T-helper 1 cell treated with Interleukin-12 subunit alpha and Interleukin-12 subunit beta and Interleukin-4 antibody, amounts not matched to agents 30 μg/mL and 1 μg/mL, for 36 hours (primary cell): ENCODE data around the gene NCOR1.

Experiments used
- H3K27ac Mint-ChIP-seq: one replicate; pipeline ENCODE4 v1.8.0; 2021; ENCODE audit warnings: mild to moderate bottlenecking, mixed read lengths
- H3K27me3 Mint-ChIP-seq: one replicate; pipeline ENCODE4 v1.8.0; 2021; ENCODE audit warnings: low read depth, mixed read lengths
- H3K36me3 Mint-ChIP-seq: one replicate; pipeline ENCODE4 v1.8.0; 2021; ENCODE audit warnings: low read depth, mixed read lengths
- H3K4me1 Mint-ChIP-seq: one replicate; pipeline ENCODE4 v1.8.0; 2021; ENCODE audit warnings: low read depth, mixed read lengths
- H3K4me3 Mint-ChIP-seq: one replicate; pipeline ENCODE4 v1.8.0; 2021; ENCODE audit warnings: mild to moderate bottlenecking, moderate library complexity, mixed read lengths
- H3K9me3 Mint-ChIP-seq: one replicate; pipeline ENCODE4 v1.8.0; 2021; ENCODE audit warnings: mixed read lengths

The NCOR1 gene

GRCh38 chr17:16108386-16108785, 106.9 kb downstream of the NCOR1 start:
- no peak overlapping the region for H3K4me3 Mint-ChIP-seq
- no peaks in the 10 kb centered on the region for H3K9me3 Mint-ChIP-seq
- no peak overlapping the region for H3K27ac Mint-ChIP-seq
- peaks cover 27% of the 10 kb centered on the region for H3K36me3 Mint-ChIP-seq
- no peaks in the 10 kb centered on the region for H3K27me3 Mint-ChIP-seq
- no peaks in the 10 kb centered on the region for H3K4me1 Mint-ChIP-seq

DNA sequence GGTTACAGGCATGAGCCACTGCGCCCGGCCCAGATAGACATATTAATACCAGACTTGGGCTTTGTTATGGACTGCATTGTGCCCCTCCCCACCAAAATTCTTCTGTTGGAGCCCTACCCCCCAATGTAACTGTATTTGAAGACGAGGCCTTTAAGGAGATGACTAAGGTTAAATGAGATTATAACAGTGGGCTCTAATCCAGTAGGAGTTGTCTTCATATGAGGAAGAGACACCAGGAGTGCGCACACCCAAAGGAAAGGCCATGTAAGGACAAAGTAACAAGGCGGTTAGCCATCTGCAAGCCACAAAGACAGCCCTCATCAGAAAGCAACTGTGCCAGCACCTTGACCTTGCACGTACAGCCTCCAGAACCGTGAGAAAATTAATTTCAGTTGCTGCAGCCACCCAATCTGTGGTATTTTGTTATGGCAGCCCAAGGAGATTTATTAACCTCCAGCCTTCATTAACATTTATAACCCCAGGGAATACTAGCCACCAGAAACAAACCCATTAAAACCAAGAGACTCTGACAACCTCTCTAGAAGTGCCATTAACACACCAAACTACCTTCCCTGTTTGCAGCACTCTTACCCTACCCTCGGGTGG, 108.1 kb downstream of the NCOR1 start:
- H3K36me3 Mint-ChIP-seq: peaks cover 25% of the 10 kb centered on the region

GRCh38 chr17:16106161-16106891, 109.0 kb downstream of the NCOR1 start:
- Mint-ChIP-seq H3K27me3 (no peaks in the 10 kb centered on the region), H3K9me3 (no peaks in the 10 kb centered on the region), H3K4me1 (no peaks in the 10 kb centered on the region), H3K27ac (no peak overlapping the region), H3K36me3 (peaks cover 25% of the 10 kb centered on the region), H3K4me3 (no peak overlapping the region)

More for the DNA sequence above, 108.1 kb downstream of the NCOR1 start:
- no peaks in the 10 kb centered on the region for H3K4me1 Mint-ChIP-seq
- no peak overlapping the region for H3K4me3 Mint-ChIP-seq
- no peaks in the 10 kb centered on the region for H3K27me3 Mint-ChIP-seq
- no peaks in the 10 kb centered on the region for H3K9me3 Mint-ChIP-seq
- no peak overlapping the region for H3K27ac Mint-ChIP-seq

DNA sequence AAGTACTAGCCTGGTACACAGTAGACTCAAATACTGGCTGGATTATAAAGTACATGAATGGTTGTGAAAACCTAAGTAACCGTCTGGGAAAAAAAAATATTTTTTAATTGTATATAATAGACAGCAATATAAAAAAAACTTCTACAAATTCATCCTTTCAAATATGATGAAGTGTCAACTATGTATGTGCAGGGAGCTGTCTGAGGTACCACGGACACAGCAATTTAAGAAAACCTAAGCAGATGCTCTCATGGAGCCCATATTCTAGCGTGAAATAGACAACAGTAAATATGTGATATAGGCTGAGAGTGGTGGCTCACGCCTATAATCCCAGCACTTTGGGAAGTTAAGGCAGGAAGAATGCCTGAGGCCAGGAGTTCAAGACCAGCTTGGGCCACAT, 111.1 kb downstream of the NCOR1 start:
- Mint-ChIP-seq H3K36me3 (peaks cover 28% of the 10 kb centered on the region), H3K4me1 (no peaks in the 10 kb centered on the region), H3K4me3 (no peak overlapping the region), H3K27ac (no peak overlapping the region), H3K9me3 (no peaks in the 10 kb centered on the region), H3K27me3 (no peaks in the 10 kb centered on the region)

- peaks cover 35% of the 10 kb centered on the region for H3K36me3 Mint-ChIP-seq
- no peaks in the 10 kb centered on the region for H3K9me3 Mint-ChIP-seq
Measured at GRCh38 chr17:16101440-16101839, 113.9 kb downstream of the NCOR1 start.

DNA sequence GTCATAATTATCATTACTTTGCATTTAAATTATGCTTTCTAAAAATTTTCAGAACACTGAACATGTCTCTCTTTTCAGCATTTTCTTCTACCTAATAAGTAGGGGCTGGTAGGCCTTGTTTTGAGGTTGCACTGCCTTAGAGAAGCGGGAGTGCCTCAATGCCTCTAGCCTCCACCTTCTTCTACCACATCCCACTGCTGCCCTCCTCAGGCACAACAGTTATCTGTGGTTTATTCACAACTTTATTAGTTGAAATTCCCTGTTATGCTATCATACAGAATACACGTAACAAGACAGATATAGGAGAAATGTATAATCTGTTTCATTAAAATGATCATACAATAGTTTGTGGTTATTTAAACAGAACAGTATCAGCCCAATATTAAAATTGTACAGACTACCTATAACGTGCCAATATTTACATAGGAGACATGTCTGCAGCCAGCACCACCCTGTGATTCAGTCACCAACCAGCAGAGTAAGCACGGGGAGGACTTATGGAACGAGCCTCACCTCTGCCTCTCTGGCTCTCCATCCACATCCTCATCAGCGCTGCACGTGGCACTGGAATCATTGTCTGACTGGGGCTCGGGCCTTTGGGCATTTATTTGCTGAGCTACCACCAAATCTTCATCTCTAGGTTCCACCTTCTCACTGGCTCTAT, 114.5 kb downstream of the NCOR1 start:
- peaks cover 35% of the 10 kb centered on the region for H3K36me3 Mint-ChIP-seq
- H3K27ac Mint-ChIP-seq: no peak overlapping the region
- no peaks in the 10 kb centered on the region for H3K27me3 Mint-ChIP-seq
- H3K9me3 Mint-ChIP-seq: no peaks in the 10 kb centered on the region
- H3K4me3 Mint-ChIP-seq: no peak overlapping the region
- no peaks in the 10 kb centered on the region for H3K4me1 Mint-ChIP-seq

More at GRCh38 chr17:16101440-16101839, 113.9 kb downstream of the NCOR1 start:
- Mint-ChIP-seq H3K27ac (no peak overlapping the region), H3K4me1 (no peaks in the 10 kb centered on the region), H3K27me3 (no peaks in the 10 kb centered on the region), H3K4me3 (no peak overlapping the region)

- Mint-ChIP-seq H3K9me3 (no peaks in the 10 kb centered on the region), H3K4me1 (peaks cover 5% of the 10 kb centered on the region), H3K27me3 (no peaks in the 10 kb centered on the region), H3K4me3 (no peak overlapping the region), H3K27ac (no peak overlapping the region), H3K36me3 (peaks cover 32% of the 10 kb centered on the region)
Measured at GRCh38 chr17:16091773-16092172, 123.6 kb downstream of the NCOR1 start.

DNA sequence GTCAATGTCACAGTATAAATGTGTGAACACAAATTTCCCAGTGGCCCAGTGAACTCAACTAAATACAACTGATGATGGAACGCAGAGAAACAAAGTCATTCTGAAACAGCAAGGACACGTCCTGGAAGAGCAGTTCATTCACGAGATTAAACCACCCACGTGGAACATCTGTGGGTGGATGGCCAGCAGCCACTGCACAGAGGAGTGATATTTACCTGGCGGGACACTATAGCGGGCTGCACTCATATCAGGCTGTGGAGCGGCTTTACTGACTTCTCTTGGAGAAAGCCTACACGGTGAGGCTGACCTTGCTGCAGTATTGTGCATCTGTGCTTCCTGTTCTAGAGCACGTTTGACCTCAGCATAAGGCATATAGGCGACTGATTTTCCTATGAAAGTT, 128.4 kb downstream of the NCOR1 start:
- H3K27ac Mint-ChIP-seq: no peak overlapping the region
- H3K4me3 Mint-ChIP-seq: no peak overlapping the region
- H3K9me3 Mint-ChIP-seq: no peaks in the 10 kb centered on the region
- H3K4me1 Mint-ChIP-seq: peaks cover 10% of the 10 kb centered on the region
- H3K27me3 Mint-ChIP-seq: no peaks in the 10 kb centered on the region
- peaks cover 44% of the 10 kb centered on the region for H3K36me3 Mint-ChIP-seq

- Mint-ChIP-seq H3K27me3 (no peaks in the 10 kb centered on the region), H3K9me3 (no peaks in the 10 kb centered on the region), H3K27ac (no peak overlapping the region), H3K4me1 (peaks cover 10% of the 10 kb centered on the region), H3K36me3 (peaks cover 45% of the 10 kb centered on the region), H3K4me3 (no peak overlapping the region)
Measured at GRCh38 chr17:16085066-16085699, 130.2 kb downstream of the NCOR1 start.

GRCh38 chr17:16083223-16083622, 132.1 kb downstream of the NCOR1 start:
- Mint-ChIP-seq H3K4me3 (no peak overlapping the region), H3K27me3 (no peaks in the 10 kb centered on the region), H3K4me1 (peaks cover 10% of the 10 kb centered on the region), H3K27ac (no peak overlapping the region), H3K9me3 (no peaks in the 10 kb centered on the region), H3K36me3 (peaks cover 57% of the 10 kb centered on the region)

DNA sequence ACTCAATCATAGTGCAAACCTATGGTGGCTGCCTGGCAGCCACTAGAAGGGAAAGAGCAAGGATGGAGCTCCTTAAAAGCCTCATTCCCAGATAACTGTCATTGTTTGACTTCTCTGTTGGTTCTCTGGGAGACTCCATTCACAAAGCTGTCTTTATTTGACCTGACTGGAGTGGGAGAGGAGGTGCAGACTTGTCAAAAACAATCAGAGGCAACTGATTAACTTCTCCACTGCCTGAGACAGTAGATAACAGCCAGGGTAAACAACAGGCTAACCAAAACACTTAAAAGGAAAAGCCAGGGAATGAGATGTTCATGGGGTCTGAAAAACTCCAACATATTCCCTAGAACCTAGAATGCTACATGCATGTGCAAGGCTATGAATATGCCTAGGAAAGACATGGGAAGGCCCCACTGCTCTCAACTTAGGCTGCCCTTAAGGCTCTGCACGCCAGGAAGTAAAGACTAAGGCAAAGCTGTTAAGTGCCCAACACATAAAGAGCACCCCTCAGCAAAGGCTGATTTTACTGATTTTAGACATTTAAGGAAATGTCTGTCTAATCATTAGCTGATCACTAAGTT, 133.7 kb downstream of the NCOR1 start:
- Mint-ChIP-seq H3K4me3 (no peak overlapping the region), H3K27ac (no peak overlapping the region), H3K27me3 (no peaks in the 10 kb centered on the region), H3K36me3 (peaks cover 53% of the 10 kb centered on the region), H3K9me3 (no peaks in the 10 kb centered on the region), H3K4me1 (peaks cover 6% of the 10 kb centered on the region)

GRCh38 chr17:16080366-16080765, 135.0 kb downstream of the NCOR1 start:
- Mint-ChIP-seq H3K4me1 (peaks cover 3% of the 10 kb centered on the region), H3K4me3 (no peak overlapping the region), H3K9me3 (no peaks in the 10 kb centered on the region), H3K27ac (no peak overlapping the region), H3K36me3 (peaks cover 49% of the 10 kb centered on the region), H3K27me3 (no peaks in the 10 kb centered on the region)

DNA sequence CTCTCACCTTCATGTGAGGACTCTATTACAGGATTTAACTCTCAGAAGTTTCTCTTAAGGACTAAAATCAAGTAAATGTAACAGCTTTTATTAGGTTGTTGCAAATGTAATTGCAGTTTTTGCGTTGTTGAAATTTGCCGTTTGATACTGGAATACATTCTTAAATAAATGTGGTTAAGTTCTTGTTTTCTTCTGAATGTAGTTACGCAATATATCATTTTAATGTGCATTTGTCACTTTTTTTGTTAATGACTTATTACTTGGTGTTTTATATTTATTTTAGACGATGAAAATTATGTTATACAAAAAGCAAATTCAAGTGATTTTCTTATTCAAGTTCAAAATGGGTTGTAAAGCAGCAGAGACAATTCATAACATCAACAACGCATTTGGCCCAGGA, 139.4 kb downstream of the NCOR1 start:
- Mint-ChIP-seq H3K4me1 (no peaks in the 10 kb centered on the region), H3K9me3 (no peaks in the 10 kb centered on the region), H3K27me3 (no peaks in the 10 kb centered on the region), H3K36me3 (peaks cover 41% of the 10 kb centered on the region), H3K27ac (no peak overlapping the region), H3K4me3 (no peak overlapping the region)

DNA sequence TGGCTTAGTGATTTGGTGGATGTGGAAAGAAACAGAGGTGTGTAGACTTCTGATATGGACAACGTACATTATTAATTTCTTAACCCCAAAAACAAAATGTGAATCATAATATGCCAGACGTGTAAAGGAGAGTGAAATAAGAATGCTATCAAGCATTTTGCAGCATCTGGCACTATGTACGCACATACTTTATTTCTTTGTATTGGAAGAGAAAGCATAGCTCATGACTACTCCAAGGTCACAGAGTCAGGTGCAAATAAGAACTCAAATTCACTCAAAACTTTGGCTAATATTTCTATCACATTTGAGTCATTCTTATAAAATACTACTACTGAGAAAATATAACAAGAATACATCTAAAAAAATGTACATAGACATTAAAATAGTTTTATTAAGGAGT, 140.9 kb downstream of the NCOR1 start:
- H3K36me3 Mint-ChIP-seq: peaks cover 46% of the 10 kb centered on the region
- H3K4me3 Mint-ChIP-seq: no peak overlapping the region
- no peaks in the 10 kb centered on the region for H3K9me3 Mint-ChIP-seq
- H3K4me1 Mint-ChIP-seq: no peaks in the 10 kb centered on the region
- no peak overlapping the region for H3K27ac Mint-ChIP-seq
- H3K27me3 Mint-ChIP-seq: no peaks in the 10 kb centered on the region
